Occipital lobe (tissue), 2 donors: ENCODE measurements around the gene TSC22D2. TPM values are rescaled to one million over a fixed set of nuclear protein-coding genes. Genes with fewer than 3 reads are reported as not detected.
"Not testable (repeated sequence)": the region's sequence is repeated elsewhere in the genome, so short reads cannot be mapped to it uniquely, and the experiment has no call there.

Experiments
- DNase-seq: peaks from one replicate; lab custom pipeline; 2025; lab: John Stamatoyannopoulos, UW
- total RNA-seq: library from RNA; depleted of rRNA; stranded (reverse); fragments of >200 nt; gene quantifications from one replicate; pipeline ENCODE4 v1.2.3, GENCODE V29; 2014

TSC22D2 gene
- total RNA-seq, 1 donor from 2014 or later, result 22.0 TPM

- no peak for DNase-seq
Measured at GRCh38 chr3:150484410-150484809, 76.3 kb downstream of the TSC22D2 start.

GRCh38 chr3:150488867-150489266 is 80.8 kb downstream of the TSC22D2 start:
- DNase-seq, result no peak

DNA sequence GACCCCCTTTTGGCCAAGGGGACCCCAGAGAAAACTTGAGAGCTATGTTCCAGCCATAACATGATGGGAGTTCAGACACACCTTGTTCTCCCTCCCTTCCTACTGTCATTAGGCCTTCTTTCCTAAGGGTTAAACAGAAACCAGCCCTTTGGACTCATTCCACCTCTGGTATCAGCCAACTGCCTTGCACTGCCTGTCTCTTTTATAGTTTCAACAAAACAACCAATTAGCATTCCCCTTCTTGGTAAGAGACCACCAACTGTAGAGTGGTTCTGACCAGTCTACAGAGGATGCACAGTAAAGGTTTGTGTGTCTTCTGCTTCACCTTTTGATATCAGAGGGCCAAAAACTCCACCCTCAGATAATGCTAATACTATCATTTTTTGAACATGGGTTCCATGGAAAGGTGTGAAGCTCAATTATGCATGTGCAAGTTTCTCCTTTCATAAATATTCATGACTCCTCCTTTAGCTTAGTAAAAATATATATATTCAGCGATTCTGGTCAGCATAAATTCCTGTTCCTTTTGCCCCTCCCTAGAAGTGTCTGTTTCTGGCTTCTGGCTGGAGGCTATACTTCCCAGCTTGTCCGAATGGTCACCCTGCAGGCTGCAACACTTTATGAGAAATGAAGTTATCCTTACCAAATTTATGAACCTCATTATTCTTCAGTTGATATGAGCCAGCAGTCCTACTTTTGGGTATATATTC is 82.3 kb downstream of the TSC22D2 start:
- DNase-seq, result no peak

DNA sequence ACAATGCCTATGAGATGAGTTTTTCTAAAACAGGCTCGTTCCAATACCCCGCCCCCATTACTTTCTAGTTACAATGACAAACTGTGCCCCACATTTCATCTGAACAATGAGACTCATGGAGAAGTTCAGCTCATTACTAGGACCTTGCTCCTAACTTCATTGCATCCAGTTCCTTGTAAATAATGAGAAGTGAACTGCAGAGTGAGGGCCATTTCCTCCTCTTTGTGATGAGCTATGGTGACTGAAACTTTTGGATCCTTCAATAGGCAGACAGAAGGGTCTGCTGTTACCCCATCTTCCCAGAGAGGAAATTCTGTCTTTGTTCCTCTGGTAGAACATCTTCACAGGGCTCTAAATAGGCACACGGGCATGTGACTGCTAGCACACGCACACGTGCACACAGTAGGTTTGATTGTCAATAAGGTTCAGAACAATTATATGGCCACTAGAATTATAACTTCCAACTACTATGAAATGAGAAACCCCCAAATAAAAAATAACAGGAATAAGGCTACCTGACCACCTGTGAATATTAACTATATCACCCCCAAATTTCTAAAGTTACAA is 86.4 kb downstream of the TSC22D2 start:
- no peak for DNase-seq

- DNase-seq, result no peak
Measured at GRCh38 chr3:150495149-150495548, 87.1 kb downstream of the TSC22D2 start.

GRCh38 chr3:150495563-150496168 is 87.6 kb downstream of the TSC22D2 start:
- DNase-seq, result no peak

DNA sequence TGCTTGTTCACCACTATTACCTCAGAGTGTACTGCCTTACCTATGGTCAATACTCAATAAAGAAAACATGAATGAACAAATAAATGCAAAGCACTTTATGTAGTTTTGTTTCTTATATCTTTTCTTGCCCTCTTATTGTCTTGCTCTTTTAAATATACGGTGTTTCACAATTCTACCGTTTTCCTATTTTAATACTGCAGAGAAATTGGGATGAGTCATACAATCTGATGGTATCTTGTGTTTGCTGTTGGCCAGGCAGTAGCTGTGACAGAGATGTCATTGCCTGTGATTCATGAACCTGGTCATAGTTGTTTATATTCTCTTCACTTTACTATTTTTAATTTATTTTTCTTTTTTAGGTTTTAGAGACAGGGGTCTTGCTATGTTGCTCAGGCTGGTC is 89.9 kb downstream of the TSC22D2 start:
- no peak for DNase-seq

DNA sequence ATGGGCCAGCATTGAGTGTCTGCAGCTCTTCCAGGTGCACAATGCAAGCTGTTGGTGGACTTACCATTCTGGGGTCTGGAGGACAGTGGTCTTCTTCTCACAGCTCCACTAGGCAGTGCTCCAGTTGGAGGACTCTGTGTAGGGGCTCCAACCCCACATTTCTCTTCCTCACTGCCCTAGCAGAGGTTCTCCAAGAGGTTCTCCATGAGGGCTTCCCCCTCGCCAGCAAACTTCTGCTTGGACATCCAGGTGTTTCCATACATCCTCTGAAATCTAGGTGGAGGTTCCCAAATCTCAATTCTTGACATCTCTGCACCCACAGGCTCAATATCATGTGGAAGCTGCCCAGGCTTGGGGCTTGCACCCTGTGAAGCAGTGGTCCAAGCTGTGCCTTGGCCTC is 92.9 kb downstream of the TSC22D2 start:
- DNase-seq, result not testable (repeated sequence)

DNA sequence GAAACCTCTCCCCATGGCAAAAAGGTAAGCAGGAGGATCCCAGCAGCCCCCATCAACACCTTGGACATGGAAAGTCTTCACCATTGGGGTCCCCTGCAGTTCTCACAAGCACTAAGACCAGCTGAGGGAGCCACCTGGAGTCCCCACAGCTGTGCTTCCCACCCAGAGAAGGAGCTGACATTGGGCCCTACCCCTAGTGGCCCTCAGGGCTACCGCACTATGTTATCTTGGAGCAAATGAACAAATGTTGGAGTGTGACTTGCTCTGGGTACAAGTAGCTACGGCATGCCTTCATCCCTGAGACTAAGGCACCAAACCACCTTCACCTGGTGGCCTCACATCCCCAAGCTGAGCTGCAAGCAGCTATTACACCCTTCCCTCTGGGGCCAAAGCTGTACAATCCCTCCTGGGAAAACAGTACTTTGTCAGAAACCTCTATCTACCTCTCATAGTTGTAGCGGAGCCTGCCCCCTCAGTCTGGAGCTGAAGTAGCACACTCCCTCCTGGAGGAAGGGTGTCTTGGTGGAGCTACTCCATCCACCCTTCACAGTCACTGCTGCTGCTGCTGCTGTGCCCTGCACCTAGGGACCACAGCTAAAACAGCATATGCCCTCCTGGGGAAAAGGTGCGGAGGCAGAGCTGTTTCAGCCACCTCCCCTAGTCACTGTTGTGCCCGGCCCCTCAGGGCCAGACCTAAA is 95.5 kb downstream of the TSC22D2 start:
- no peak for DNase-seq

- no peak for DNase-seq
Measured at GRCh38 chr3:150504483-150504882, 96.4 kb downstream of the TSC22D2 start.

GRCh38 chr3:150508401-150508800 is 100.3 kb downstream of the TSC22D2 start:
- DNase-seq, result no peak

GRCh38 chr3:150509780-150510179 is 101.7 kb downstream of the TSC22D2 start:
- DNase-seq, result no peak

- no peak for DNase-seq
Measured at GRCh38 chr3:150511122-150511821, 103.2 kb downstream of the TSC22D2 start.

- DNase-seq, result no peak
Measured at GRCh38 chr3:150515210-150515609, 107.1 kb downstream of the TSC22D2 start.

Other genes with a start within 250 kb of the TSC22D2 start
- gene SERP1, start 138.2 kb downstream of the TSC22D2 start, total RNA-seq, result 87.0 TPM
- gene EIF2A, start 138.5 kb downstream of the TSC22D2 start, total RNA-seq, result 268 TPM
- gene SELENOT, start 195.0 kb downstream of the TSC22D2 start, total RNA-seq, result 103 TPM